ENCODE results near the gene UBAC1.
A peak's percentile ranks its signal among the peaks of the same experiment; 100 is the strongest.

UBAC1 gene

DNA sequence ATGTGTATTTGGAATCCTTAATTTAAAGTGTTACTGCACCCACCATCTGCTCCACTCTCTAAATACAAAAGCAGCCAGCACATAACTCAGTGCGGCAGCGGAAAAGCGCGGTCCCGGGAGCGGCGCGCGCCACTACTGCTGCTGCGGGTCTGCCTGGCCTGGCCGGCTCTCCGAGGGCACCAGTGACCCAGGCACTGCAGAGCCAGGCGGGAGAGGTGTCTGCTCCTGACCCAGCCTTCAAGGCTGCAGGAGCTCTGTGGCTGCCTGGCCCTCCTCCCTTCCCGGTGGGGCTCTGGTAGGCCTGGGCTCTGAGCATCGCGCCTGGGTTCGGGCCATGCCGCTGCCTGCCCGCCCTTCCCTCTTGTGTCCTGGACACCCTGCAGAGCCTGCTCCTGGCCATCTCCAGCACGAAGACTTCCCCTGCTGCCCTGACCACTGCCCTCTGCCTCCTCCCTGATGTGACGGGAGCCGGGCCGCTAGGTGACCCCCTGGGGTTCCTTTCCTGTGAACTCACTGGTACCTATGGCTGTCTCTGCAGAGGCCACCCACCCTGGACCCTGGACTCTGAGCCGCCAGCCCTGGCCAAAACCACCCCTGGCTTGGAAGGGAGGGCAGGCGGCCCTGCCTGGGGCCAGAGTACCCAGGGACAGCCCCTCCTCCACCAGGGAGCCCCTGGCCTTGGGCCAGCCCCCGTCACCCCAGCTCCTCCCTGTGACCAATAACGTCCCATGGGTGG, 32.8 kb upstream of the UBAC1 start:
- no peak for DNase-seq

DNA sequence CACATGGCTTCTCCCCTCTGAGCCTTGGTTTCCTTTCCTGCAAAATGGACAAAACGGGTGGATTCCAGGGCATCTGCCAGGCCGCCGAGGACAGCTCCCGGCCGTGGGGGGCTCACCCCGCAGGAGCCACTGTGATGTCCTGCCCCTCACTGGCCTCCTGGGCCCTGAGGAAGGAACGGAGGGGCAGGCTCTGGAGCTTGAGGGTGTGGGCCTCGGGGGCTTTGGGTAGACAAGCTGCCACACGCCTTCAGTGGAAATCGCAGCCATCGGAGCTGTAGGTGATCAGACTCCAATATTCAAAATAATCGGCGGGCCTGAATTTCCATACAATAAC, 32.2 kb upstream of the UBAC1 start:
- no peak for DNase-seq

DNA sequence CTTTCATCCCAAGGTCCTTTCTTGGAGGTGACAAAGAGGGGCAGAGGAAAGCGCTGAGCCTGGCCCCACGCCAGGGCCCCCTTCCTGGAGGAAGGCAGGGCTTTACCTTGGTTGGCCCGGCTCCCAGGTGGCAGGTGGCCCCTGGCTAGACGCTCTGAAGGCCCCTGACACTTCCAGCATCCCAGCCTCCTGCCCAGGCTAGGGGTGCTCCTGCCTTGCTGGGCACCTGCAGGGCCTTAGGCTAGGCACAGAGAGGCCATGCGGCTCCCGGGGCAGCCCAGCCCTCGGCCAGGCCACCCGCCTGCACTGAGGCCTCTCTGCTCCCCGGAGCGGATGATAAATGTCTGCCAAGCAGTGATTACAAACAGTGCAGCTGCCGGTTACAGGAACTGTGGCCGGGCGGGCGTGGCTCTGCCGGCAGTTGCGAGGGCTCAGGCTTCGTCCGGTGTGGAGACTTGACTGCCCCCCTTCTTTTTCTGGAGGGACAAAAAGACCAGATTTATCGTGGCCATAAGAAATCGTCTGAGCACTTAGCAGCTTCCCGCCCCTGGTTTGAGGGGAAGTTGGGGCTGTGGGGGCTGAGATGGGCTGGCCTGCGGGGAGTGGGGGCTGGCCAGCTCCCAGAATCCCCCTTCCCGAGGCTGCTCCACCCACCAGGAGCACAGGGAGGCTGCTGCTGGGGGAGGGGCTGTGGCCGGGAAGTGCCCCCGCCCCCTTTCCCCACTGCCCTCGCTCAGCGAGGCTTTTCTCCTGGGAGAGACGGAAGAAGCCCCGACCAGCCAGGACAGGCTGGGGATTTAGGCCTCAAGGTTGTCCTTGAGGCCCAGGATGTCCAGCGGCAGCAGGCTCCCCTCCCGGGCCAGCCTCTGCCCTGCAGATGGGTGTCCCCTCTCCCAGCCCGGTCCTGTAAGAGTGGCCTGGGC, 31.6 kb upstream of the UBAC1 start:
- DNase-seq: peak; percentile 81

DNA sequence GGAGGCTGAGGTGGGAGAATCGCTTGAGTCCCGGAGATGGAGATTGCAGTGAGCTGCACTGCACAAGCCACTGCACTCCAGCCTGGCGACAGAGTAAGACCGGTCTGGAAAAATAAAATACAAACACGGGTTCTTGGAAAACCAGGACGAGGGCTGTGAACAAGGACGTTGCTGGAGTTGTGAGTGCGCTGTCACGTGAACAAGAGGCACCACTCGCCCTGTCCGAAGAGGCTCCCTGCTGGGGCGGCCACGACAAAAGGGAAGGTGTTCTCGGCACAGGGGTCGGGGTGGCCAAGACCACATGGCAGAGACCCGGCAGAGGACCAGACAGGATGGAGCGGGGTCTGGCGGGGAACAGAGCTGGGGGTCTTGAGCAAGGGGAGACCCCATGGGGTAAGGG, 30.6 kb upstream of the UBAC1 start:
- no peak for DNase-seq

DNA sequence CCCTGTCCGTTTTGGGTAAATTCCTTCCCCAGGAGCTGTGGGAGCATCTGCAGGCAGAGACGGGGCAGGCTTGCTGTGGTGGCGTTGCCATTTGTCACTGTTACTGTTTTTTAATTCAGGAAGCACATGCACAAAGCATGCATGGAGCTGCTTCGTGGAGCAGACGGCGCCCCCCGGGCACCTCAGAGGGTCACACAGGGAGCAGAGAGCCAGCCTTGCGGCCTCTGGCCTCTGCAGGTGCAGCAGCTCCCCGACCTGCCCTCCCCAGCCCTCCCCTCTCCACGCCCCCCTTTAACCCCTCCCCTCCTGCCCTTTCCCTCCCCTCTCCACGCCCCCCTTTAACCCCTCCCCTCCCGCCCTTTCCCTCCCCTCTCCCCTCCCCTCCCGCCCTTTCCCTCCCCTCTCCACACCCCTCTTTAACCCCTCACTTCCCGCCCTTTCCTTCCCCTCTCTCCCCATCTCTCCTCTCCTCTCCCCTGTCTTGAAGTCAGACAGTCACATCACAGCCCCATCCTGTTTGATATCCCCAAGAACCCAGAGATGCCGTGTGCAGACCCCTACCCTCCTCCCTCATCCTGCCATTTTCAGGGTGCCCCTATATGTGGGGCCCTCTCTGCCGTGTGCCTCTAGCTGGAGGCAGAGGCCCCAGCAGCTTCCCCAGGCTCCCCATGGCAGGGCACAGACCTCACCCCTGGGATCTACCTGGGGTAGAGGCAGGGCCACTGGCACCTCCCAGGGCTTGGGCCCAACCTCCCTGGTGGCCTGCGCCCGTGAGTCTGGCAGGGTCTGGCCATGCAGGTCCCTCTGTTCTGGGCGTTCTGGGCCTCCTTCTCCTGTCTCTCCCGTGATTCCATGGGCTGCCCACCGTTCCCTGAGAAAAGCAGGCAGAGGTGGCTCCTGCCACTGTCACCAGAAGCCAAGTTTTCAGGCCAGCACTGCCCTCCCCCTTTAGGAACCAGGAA, 29.6 kb upstream of the UBAC1 start:
- DNase-seq: peak; percentile 63

DNA sequence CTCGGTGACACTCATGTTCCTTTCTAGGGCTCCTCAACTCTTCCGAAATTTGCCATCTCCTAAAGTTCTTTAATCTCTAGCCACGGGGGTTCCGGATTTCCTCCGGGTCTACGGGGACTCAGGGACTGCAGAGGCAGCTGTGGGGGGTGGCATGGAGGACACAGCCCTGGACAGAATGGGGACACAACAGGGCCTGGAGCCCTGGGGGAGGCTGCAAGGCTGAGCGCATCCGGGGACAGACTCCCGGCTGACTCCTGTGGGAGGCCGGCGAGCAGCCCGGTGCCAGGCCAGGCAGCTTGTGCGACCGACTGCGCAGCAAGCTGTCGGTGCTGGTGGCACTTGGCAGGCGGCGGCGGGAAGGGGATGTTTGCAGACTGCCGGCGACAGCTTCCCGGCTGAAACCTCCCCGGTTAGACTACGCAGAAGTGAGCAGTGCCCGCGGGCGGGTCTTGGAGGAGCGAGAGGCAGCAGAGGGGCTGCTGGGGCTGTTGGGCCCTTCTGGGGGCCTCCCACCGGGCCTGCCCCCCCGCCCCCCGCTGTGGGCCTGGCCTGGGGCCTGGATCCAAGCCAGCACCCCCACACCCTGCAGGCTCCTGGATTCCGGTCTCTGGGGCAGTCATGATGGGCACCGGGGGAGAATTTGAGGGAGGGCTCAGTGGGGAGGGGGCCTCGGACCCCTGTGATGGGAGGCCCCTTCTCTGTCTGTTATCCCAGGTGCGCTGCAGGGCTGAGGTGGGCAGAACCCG, 28.7 kb upstream of the UBAC1 start:
- DNase-seq: no peak

DNA sequence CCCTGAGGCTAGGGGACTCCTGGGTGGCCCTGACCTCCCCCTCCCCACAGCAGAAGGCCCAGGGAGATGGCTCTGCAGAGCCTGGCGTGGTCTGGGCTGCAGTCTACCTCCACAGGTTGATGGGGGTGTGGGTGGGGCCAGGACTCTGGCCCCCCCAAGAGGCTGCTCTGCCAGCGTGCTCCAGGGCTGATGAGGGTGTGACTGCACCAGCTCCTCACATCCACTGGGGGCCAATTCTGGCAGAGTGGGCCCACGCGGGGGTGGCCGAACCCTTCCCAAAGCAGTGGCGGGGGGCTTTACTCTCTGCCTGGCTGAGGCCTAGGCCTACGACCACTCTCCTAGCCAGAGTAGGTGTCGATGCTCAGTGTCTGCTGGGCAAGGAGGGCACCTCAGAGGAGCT, 28.0 kb upstream of the UBAC1 start:
- no peak for DNase-seq

DNA sequence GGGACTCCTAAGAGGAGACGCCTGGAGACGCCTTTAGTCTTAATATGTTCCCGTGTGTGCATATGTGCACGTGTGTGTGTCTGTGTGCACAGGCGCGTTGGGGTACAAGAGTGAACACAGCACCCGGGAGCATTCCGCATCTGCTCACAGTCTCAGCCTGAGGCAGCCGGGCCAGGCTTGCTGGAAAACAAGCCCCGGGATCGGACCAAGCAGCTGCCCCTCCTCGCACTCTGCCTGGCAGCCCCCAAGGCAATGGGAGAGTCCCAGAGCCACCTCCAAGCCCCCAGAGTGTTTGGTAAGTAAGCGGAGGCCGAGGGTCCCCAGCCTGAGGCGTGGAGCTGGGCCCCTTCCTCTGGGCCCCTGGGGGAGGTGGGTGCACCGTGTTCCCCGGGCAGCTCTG, 27.3 kb upstream of the UBAC1 start:
- no peak for DNase-seq

DNA sequence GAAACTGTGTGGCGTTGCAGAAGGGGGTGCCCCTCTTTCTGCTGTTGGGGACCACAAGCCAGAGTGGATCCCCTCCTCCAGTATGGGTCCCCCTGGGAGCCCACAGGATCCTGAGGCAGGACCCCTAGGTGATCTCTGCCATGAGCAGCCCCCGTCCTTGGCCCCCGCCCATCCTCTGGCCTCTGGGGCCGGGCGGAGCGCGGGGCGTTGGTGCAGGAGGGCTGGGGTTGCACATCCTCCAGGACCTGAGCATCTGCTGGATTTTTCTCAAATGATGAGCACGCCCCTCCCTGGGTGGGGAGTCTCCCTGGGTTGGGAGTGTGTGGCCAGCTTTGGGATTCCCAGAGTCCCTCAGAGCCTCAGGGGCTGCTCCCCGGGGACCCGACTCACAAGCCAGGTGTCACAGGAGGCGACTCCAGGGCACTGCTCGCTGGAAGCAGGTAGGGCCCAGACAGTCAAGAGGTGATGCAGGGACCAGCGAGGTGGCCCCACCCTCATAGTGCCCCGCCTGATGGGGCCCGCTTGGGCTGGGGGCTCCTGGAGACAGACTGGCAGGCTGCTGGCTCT, 26.7 kb upstream of the UBAC1 start:
- no peak for DNase-seq

DNA sequence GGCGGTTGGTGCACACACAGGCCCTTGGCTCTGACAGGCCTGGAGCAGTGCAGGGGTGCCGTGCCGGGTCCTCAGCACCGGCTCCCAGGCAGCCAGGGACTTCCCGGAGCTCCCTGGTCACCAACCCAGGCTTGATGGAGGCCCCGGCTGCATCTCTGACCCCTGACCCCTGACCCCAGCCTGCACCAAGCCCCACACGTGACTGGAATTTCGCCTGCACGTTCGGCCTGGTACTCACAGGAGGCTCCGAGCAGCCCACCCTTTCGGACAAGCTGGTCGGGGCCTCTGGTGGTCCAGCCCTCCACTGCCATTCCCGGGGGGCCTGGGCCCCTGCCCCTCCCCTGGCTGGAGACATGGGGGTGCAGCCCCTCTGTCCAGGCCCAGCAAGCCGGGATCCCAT, 25.4 kb upstream of the UBAC1 start:
- no peak for DNase-seq

DNA sequence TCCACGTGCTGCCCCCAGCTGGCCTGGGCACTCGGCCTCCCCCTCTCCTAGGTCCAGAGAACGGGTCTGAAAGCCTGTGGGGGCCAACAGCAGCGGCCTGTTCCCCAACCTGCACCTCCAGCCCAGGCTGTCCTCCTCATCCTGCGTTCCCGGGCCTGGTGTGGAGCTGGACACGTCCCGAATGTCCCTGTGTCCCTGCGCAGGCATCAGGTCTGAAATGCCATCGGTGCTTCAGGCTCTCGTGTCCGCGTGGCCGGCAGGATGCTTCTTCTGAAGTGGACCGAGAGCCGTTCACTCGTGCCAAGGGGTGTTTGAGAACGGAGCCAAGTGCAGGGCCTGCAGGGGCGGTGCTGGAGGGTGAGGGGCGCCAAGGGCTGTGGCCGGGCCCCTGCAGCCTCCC, 24.7 kb upstream of the UBAC1 start:
- DNase-seq: no peak

DNA sequence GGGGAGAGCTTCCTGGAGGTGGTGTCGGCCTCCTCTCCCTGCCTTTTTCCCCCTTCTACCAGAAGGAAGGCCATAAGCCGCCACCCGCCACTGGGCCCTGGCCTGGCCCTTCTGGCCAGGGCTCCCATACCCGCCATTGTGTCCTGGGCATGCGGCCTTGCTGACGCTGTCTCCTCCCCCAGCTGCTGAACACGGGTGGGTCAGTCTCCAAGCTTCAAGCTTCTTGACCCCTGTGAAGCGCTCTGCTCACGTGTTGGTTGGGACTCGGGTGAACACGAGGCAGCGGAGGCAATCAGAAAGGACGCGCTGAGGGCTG, 24.2 kb upstream of the UBAC1 start:
- no peak for DNase-seq

DNA sequence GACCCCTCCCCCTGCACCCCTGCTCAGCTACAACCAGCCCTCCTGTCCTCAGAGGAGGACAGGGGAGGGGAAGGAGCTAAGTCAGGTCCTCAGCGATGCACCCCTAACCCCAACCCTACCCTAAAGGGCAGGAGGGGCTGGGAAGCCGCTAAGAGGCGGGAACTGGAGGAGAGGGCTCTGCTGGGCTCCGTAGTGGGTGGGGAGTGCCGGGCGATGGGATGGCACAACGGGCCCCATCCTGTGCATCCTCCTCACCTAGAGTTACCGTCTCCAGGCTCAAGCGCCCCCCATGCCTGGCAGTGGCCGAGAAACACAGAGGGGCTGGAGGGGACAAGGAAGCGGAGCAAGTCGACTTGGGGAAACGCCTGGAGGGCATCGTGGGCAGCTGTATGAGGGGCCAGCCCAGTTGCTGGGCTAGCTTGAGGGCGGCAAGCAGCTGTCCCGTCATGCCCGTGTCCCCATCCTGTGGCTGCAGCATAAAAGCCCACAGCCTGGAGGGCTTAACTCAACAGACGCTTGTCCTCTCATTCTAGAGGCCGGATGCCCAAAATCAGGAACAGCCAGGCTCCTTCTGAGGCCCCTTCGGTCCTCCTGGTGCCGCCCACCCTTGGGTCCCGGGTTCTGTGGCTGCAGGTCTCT, 23.0 kb upstream of the UBAC1 start:
- no peak for DNase-seq

DNA sequence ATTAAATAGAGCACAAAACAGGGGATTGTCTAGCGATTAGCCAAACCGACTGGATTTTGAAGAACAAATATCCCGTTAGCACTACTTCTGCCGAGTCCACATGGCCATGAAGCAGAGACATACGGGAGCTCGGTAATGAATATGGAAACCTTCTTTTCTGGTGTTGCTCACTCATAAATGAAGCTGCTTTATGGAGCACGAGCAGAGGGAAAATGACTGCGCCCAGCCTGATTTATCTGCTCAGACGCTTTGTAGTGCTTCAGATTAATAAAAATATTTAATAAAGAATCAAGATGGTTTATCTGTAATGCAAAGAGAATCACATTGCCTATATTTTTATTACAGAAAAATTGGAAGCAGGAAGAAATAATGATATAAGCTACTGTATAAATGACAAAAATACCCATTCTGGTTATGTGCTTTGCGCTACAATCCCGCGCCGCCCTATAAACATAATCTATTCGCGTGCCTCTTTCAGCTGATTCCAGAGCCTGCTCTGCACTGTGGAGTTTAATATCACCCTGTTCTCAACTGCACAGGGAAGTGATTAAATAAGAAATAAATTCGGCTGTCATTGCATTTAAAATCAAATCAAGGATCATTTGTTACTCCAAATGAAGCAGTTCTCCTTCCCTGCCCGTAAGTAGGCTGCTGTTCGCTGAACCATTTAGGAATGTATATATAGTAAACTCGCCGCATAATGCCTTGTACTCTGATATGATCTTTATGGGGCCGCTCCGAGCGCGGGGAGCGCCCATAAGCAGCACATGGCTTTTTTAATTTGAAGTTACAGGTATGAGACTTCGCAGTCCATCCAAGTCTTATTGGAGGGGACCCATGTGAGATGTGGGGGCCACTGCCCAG, 22.3 kb upstream of the UBAC1 start:
- DNase-seq: no peak

DNA sequence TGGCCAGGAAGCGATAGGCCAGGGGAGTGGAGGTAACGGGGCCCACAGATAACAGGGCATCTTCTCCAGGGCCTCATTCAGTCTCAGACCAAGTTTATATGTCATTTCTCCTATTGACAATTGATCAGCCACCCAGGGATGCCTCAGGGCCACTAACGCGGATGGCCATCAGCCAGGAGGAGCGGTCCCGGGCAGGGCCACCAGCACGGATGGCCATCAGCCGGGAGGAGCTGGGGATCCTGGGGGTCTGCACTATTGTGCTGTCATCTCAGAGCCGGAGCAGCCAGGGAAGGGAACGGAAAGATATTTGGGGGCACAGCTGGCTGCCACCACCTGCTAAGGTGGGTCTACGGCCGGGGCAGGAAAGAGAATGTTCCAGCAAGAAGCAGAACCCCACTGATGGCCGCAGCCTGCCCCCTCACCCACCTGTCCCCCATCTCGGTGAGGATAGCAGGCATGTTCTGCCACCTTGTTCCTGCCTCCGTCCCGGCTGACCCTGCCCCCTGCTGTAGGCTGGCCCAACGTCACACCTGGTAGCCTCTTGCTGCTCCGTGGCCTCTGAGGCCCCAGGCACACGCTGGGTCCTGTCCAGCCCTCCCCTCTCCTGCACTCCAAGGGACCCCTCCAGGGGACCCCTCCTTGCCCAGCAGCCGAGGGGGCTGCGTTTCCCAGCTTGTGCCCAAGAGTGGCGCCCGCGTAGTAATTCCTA, 21.5 kb upstream of the UBAC1 start:
- no peak for DNase-seq

DNA sequence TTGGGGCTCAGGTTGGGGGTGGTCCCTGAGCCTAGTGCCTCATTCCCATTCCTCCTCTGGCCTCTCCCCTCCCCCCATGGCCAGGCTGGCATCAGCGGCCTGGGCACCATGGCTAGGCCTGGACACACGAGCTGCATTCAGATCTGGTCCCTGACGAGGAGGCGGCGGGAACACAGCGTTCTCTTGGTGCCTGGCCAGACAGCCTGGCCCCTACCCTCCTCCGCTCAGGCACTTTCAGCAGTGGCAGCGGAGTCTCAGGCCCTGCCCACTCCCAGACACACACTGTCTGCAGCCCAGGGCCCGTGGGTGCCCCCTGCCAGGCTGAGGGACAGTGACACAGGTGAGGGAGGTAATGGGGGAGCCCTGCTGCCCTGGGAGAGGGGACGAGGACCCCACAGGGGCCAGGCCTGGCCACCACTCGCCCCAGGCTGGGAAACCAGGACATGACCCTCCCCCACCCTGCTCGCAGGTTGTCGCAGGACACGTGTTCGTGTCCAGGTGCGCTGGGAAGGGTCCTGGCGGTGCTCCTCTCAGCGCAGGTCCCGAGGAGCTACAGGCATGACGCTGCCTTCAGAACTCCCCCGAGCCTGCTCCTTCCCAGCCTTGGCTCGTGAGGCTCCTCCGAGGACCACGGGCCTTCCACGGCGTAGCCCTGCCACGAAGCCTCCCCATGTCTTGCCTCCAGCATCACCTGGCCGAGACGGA, 19.9 kb upstream of the UBAC1 start:
- no peak for DNase-seq

DNA sequence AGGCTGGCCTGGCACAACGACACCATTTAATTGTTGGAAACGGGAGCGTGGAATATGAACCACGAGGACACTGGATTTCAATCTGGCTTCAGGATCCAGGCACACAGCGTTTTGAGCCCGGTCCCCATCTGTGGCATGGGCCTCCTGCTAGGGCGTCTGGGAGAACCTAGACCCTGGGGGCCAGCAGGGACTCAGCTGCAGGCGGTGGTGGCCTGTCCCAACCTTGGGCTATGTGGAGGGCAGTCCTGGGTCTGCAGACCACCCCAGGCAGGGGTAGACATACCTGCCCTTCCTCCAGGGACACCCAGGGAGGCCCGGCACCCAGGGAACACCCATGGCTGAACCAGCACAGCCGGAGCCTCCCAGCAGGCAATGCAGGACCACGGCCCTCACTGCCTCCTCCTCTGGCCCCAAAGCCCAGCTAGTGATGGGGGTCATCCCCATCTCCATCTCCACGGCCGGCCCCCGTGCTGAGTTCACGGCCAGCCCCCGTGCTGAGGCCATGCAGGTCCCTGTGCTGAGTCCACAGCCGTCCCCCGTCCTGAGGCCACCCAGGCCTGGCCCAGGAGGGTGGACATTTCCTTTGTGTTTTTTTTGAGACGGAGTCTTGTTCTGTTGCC, 18.5 kb upstream of the UBAC1 start:
- DNase-seq: no peak

DNA sequence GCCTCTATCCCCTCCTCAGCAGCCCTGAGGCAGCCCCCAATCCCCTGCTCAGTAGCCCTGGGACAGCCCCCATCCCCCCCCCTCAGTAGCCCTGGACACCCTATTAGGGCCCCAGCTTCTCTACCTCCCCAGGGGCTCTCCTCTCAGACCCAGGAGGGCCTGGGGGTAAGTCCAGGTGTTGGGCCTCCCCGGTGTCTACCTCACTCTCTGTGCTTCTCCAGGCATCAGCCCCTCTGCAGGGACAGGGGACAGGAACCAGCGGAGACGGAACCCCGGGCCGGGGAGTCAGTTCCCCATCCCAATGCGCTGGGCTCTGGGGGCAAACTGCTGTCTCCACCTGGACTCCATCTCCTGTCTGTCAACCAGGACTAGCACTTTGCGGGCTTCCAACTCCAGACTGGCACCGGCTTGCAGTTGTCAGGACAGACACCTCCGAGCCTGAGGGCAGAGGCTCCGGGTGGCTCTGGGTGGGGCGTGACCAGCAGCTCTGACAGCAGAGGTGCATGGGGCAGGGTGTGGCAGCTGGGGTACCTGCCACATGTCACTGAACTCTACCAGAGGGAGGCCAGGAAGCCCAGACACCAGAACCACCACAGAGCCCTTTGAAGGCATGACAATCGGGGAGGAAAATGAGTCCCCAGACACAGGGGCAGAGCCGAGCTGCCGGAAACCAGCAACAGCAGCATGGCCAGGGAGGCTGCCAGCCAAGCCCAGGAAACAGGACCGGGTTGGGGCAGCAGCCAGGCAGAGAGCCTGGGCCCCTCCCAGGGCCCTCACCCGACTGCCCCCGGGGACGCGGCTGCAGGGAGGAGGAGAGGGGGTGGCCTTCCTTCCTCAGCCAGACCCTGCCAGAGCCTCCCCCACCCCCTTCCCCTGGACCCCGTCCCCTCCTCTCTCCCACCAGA, 17.7 kb upstream of the UBAC1 start:
- no peak for DNase-seq
